BJ (cell line): ENCODE measurements around the gene AGR2. TPM values are rescaled to one million over a fixed set of nuclear protein-coding genes. Genes with fewer than 3 reads are reported as not detected.
A peak's percentile ranks its signal among the peaks of the same experiment; 100 is the strongest.

Source experiments
- CTCF ChIA-PET: fragments of 350-600 bp; formaldehyde crosslinking; extraction: SDS; loops from one replicate; lab custom pipeline; 2021; ENCODE audit warnings: antibody characterized with exemption, inconsistent platforms; lab: Yijun Ruan, JAX
- POLR2A ChIA-PET: fragments of 300-600 bp; sonication (Branson Sonifier 250); formaldehyde crosslinking; extraction: SDS; loops from one replicate; lab custom pipeline; 2021; ENCODE audit warnings: antibody characterized with exemption; lab: Charles Lee
- DNase-seq: peaks from one replicate; pipeline ENCODE4 v3.0.0-alpha.2; 2011; ENCODE audit warnings: low read depth
- H3K27me3 ChIP-seq: 2 replicates; pipeline ENCODE4 v1.6.0; 2011; ENCODE audit warnings: low read length; ENCODE audit not compliant: control insufficient read depth, insufficient read depth
- H3K36me3 ChIP-seq: 2 replicates; pipeline ENCODE4 v1.5.1; 2011; ENCODE audit warnings: low read length; ENCODE audit not compliant: control insufficient read depth, insufficient read depth
- H3K4me3 ChIP-seq: 2 replicates; pipeline ENCODE4 v1.5.1; 2011; ENCODE audit warnings: low read depth, mild to moderate bottlenecking, control low read depth, low read length
- CTCF ChIP-seq: IDR thresholded peaks from 2 replicates; pipeline ENCODE4 v1.5.1; 2011; ENCODE audit warnings: low read depth, mild to moderate bottlenecking, control low read depth, inconsistent platforms, low read length, moderate library complexity; ENCODE audit not compliant: insufficient read depth
- polyA plus RNA-seq: library from polyadenylated mRNA; depleted of rRNA; stranded (reverse); fragments of >200 nt; gene quantifications from 2 replicates; pipeline ENCODE4 v1.2.3, GENCODE V29; 2011

Gene AGR2
- polyA plus RNA-seq, 1 experiment: not detected

GRCh38 chr7:16815001-16815400 is 10.2 kb upstream of the AGR2 start:
- TF ChIP-seq CTCF: no peak
- ChIA-PET POLR2A (no interaction called here), CTCF (interaction anchor here (0.7 kb wide), 1 partner anchor 1466 kb away, joined by 3 read pairs; no protein-coding TSS in a partner anchor)
- Histone ChIP-seq H3K4me3 (no peak overlapping the region), H3K27me3 (no peaks in the 10 kb centered on the region), H3K36me3 (no peaks in the 10 kb centered on the region)
- DNase-seq: no peak

- Histone ChIP-seq H3K36me3 (no peaks in the 10 kb centered on the region), H3K27me3 (no peaks in the 10 kb centered on the region), H3K4me3 (no peak overlapping the region)
- POLR2A ChIA-PET: no interaction called here
- no peak for DNase-seq
- TF ChIP-seq CTCF: no peak
- CTCF ChIA-PET: interaction anchor here (0.6 to 1.3 kb wide), 2 partner anchors 12 to 14 kb away, joined by 3 read pairs; no protein-coding TSS in a partner anchor
Observed at GRCh38 chr7:16813232-16813616, 8.4 kb upstream of the AGR2 start.

- H3K36me3 ChIP-seq: no peaks in the 10 kb centered on the region
- ChIA-PET POLR2A (no interaction called here), CTCF (interaction anchor here (0.6 to 1.3 kb wide), 3 partner anchors 12 to 15 kb away, joined by 3 to 4 read pairs (median 3); no protein-coding TSS in a partner anchor)
- no peaks in the 10 kb centered on the region for H3K27me3 ChIP-seq
- no peak overlapping the region for H3K4me3 ChIP-seq
- no peak for TF ChIP-seq CTCF
- DNase-seq: no peak
Observed at GRCh38 chr7:16812542-16813231, 7.9 kb upstream of the AGR2 start.

GRCh38 chr7:16811551-16811950 is 6.8 kb upstream of the AGR2 start:
- ChIA-PET CTCF (interaction anchor here (1.7 kb wide), 1 partner anchor 11 kb away, joined by 5 read pairs; no protein-coding TSS in a partner anchor), POLR2A (interaction anchor here (0.6 kb wide), 1 partner anchor 466 kb away, joined by 3 read pairs; no protein-coding TSS in a partner anchor)
- Histone ChIP-seq H3K4me3 (no peak overlapping the region), H3K36me3 (no peaks in the 10 kb centered on the region), H3K27me3 (no peaks in the 10 kb centered on the region)
- no peak for TF ChIP-seq CTCF
- DNase-seq: peak; percentile 62

- no peak for DNase-seq
- ChIA-PET POLR2A (no interaction called here), CTCF (interaction anchor here (1.0 to 1.7 kb wide), 2 partner anchors 8 to 10 kb away, joined by 4 to 5 read pairs; no protein-coding TSS in a partner anchor)
- no peaks in the 10 kb centered on the region for H3K27me3 ChIP-seq
- no peak overlapping the region for H3K4me3 ChIP-seq
- no peak for TF ChIP-seq CTCF
- no peaks in the 10 kb centered on the region for H3K36me3 ChIP-seq
Observed at GRCh38 chr7:16810573-16810972, 5.8 kb upstream of the AGR2 start.
